GM19025 (cell line): ENCODE results near the gene DVL1.

ENCODE experiments used
- ATAC-seq: cut with Tn5 transposase; IDR thresholded peaks from one replicate; pipeline ENCODE4 v1.9.1; 2021; ENCODE audit warnings: mild to moderate bottlenecking, low read depth, moderate library complexity; ENCODE audit not compliant: unreplicated experiment

Gene DVL1

GRCh38 chr1:1342061-1342562, 7.1 kb downstream of the DVL1 start:
- ATAC-seq: no peak

GRCh38 chr1:1341549-1342021, 7.6 kb downstream of the DVL1 start:
- ATAC-seq: no peak

GRCh38 chr1:1340791-1341548, 8.2 kb downstream of the DVL1 start:
- ATAC-seq: no peak

GRCh38 chr1:1340185-1340584, 9.0 kb downstream of the DVL1 start:
- no peak for ATAC-seq

- no peak for ATAC-seq
Measured at GRCh38 chr1:1338278-1338677, 10.9 kb downstream of the DVL1 start.

- no peak for ATAC-seq
Measured at GRCh38 chr1:1337793-1338147, 11.4 kb downstream of the DVL1 start.

GRCh38 chr1:1336931-1337792, 12.1 kb downstream of the DVL1 start:
- no peak for ATAC-seq

GRCh38 chr1:1336446-1336845, 12.8 kb downstream of the DVL1 start:
- no peak for ATAC-seq

GRCh38 chr1:1335792-1336248, 13.4 kb downstream of the DVL1 start:
- ATAC-seq: no peak

- no peak for ATAC-seq
Measured at GRCh38 chr1:1335283-1335682, 13.9 kb downstream of the DVL1 start.

GRCh38 chr1:1334835-1335234, 14.4 kb downstream of the DVL1 start:
- no peak for ATAC-seq

- ATAC-seq: no peak
Measured at GRCh38 chr1:1333551-1334241, 15.5 kb downstream of the DVL1 start.

GRCh38 chr1:1332774-1333480, 16.3 kb downstream of the DVL1 start:
- no peak for ATAC-seq

GRCh38 chr1:1332031-1332755, 17.0 kb downstream of the DVL1 start:
- ATAC-seq: no peak

GRCh38 chr1:1331068-1331965, 17.9 kb downstream of the DVL1 start, which contains the start of gene TAS1R3:
TAS1R3 (plus strand) TSS chr1:1331280; CDS start chr1:1331346, 66 bp downstream.
- ATAC-seq: no peak

GRCh38 chr1:1330366-1331067, 18.7 kb downstream of the DVL1 start:
- ATAC-seq: no peak

- no peak for ATAC-seq
Measured at GRCh38 chr1:1329304-1330210, 19.7 kb downstream of the DVL1 start.
